ENCODE results near the gene METTL26.

METTL26 gene

DNA sequence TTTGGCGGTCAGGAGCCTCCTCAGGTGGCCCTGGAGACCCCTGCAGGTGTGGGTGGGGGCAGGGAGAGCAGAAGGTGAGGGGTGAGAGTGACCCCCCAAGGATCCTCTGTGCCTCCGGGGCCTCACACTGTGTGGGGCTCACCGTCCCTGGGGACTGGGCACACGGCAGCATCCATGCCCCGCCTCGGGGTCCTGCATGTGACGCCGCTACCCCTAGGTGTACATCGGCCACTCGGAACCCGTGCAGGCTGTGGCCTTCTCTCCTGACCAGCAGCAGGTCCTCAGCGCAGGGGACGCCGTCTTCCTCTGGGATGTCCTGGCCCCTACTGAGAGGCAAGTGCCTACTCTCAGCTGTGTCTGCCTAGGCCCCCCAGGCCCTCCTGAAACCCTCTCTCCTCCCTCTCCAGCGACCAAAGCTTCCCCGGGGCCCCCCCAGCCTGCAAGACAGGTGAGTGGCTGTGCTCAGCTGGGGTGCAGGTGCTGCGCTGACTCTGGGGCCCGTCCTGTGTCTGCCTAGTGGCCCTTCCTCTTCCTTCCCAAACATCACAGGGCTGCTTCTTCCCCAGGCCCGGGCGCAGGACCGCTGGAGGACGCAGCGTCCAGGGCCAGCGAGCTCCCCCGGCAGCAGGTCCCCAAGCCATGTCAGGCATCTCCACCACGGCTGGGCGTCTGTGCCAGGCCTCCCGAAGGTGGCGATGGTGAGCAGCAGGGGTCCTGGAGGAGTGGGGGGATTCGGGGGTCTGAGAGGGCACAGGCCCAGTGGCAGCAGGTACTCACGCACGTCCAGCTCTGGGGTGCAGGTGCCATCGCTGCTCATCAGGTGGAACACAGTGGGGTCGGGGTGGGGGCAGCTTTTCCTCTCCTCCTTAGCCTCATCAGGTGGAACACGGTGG lies 22.8 kb upstream of the METTL26 start:
- no peak for DNase-seq

DNA sequence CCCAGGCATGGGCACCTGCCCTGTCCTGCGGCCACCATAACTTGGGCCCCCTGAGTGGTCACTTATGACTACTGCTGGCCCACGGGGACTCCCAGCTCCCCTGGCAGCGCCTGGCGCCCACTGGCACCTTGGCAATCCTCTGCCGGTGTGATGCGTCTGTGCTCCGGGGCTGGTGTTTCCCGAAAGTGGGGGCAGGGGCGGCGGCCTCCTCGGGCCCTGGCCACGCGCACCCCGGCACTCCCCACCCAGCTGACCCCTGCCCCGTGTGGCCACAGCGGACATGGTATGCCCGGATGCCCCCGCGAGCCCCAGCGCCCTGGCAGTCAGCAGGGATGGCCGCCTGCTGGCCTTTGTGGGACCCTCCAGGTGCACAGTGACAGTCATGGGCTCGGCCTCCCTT lies 21.4 kb upstream of the METTL26 start:
- DNase-seq = no peak

DNA sequence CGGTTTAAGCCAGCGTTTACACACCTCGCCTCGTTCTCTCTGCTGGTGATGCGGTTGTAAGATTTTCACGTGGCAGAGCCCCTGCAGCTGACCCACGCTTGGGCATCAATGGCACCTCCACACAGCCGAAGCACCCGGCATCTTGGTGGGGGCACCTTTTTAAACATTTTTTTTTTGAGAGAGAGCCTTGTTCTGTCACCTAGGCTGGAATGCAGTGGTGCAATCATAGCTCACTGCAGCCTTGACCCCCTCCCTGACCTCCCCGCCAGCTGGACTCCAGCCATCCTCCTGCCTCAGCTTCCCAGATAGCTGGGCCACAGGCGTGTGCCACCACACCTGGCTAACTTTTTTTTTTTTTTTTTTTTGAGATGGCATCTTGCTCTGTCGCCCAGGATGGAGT lies 17.9 kb upstream of the METTL26 start:
- no peak for DNase-seq

DNA sequence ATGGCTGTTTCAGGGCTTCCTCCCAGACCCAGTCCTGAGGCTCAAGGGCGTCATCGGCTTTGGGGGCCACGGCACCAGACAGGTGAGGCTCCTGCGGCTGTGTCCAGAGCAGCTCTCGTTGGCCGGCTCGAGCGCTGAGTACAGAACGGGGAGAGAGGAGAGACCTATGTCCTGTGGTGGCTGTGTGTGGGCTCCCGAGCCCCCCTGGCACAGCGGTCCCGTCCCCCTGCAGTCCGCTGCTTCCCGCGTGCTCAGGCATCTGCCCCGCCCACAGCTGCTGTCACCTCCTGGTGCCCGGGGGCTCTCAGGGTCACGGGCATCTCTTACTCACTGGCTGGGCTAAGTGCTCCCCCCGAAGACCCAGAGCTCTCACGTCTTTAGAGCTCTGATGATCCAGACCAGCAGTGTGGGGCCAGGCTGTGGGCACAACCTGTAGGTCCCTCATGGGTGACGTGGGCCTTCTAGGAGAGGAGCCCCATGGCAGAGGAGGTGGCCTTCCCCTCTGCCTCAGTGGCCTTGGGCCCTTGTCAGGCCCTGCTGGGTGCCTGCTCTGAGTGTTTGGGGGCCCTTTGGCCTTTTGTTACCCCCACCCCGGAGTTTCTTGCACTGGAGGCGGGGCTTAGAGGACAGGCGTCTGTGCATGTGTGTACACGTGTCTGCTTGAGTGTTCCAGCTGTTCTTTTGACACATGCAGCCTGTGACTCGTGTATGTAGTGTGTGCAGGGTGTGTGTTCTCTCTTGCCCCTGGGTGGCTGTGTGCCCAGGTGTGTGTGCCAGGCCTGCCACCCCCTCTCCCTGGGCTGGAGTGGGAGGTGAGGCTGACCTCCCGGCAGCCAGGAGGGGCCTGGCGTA lies 16.6 kb upstream of the METTL26 start:
- DNase-seq = no peak

DNA sequence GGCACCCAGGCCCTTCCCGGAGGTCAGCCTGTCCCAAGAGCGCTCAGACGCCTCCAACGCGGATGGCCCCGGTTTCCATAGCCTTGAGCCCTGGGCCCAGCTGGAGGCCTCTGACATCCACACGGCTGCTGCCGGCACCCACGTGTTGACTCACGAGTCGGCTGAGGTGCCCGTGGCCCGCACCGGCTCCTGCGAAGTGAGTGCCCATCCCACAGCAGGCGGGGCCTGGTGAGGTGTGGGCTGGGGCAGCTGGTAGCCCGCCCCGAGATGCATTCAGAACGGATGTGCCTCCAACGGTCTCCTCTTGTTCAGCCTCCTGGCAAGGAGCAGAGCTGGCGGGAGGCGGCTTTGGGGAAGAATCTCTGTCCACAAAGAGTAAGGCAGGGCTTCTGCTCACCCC lies 15.7 kb upstream of the METTL26 start:
- no peak for DNase-seq

DNA sequence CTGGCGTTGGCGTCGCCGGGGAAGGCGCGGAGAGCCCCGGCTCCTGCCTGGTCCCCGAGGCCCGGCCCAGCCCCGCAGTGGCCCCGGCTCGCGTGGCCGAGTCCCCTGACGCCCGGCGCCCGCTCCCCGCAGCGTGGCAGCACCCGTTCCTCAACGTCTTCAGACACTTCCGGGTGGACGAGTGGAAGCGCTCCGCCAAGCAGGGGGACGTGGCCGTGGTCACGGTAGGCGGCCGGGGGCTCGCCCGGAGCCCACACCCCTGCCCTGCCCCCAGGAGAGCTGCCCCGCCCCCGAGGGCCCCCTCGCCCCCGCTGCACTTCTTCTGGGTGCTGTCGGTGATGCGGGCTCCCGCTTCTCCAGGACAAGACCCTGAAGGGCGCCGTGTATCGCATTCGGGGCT lies 13.5 kb upstream of the METTL26 start:
- DNase-seq = peak; percentile 61

DNA sequence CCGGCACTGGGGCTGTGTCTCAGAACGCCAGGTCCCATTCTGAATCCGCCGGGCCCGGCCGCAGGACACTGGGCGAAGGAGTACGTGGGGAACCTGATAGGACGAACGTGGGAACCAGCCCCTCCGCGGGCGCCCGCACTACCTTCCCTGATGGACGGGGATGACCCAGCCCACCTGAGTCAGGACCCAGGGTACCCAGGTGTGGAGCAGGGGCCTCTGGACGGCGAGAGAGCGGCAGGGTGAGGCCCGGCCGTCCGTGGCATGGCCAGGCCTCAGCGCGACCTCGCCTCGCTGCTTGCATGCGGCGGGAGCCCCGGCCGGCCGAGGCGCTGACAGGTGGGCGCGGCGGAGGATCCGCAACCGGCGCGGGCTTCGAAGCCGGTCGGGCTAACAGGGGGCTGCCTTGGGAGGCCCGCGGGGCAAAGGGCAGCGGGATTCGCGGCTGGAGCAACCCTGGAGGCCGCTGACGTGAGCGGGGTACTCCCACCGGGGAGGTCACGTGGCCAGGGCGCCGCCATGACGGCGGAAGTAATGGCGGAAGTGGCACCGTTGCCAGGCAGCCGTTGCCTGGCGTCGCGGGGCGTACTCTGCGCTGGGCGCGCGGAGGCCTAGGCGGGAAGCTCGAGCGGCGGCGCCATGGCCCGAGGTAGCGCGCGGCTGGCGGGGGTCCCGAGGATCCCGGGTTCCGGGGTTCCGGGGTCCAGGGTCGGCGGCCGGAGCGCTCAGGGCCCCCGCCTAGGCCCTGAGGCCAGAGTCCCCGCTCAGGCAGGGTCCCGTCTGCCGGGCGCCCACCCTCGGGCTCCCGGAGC lies 12.9 kb upstream of the METTL26 start, which contains the start of gene WDR90:
Gene WDR90, plus strand, starts transcription at position 585 of the 809 bp plus-strand sequence. Its CDS starts 52 bp downstream, at position 637.
- DNase-seq = peak; percentile 97

DNA sequence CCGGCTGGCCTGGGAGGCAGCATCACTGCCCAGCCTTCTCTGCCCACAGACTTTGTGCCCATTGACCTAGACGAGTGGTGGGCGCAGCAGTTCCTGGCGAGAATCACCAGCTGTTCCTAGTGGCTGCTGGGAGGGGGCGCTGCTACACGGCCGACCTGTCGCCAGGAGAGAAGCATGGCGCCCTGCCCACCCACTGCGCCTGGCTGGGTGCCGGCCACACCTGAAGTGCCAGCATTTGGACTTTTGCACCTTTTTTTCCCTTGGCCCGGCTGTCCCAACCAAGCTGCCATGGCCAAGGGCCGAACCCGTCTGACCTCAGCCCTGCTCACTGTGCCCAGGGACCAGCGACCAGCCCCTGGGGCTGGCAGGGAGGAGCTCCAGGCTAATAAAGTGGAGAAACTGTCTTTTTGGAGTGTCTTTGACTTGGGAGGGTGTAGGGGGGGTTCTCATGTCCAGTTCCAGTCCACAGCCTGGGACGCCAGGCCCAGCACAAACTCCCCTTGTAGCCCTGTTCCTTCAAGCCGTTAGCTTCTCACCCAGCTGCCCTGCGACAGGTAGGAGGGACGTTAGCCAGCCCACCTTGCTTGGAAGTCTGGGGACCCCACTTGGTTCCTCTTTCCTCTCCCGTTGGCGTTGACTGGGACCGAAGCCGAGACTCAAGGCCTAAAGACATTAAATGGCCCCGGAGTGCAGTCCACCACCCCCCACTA lies 12.1 kb upstream of the METTL26 start:
- DNase-seq = peak; percentile 81

DNA sequence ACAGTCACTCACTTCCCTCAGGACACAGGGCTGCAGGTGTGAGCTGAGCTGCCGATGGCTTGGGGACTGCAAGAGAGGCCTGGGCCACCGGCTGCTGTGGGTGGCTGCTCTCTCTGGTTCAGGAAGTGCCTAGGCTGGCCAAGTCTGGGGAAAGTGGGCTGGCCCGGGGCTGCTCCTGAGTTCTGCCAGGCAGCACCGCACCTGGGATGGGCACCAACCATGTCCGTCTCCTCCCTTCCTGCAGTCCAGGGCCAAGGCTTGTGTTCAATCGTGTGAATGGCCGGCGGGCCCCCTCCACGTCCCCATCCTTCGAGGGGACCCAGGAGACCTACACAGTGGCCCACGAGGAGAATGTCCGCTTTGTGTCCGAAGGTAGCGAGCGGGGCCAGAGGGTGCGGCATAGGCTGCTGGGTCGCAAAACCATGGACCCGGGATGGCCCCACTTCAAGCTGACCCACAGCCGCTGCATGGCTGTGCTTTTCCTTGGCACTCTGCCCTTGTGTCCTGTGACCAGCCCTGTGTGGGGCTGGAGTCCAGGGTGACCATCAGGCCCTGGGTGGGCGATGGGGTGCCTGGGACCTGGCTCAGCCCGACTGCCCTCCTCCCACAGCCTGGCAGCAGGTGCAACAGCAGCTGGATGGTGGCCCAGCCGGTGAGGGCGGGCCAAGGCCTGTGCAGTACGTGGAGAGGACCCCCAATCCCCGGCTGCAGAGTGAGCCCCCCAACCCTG lies 11.2 kb upstream of the METTL26 start:
- DNase-seq = no peak

- no peak for DNase-seq
These were observed 10.6 kb upstream of the METTL26 start for GRCh38 chr16:646679-647172.

DNA sequence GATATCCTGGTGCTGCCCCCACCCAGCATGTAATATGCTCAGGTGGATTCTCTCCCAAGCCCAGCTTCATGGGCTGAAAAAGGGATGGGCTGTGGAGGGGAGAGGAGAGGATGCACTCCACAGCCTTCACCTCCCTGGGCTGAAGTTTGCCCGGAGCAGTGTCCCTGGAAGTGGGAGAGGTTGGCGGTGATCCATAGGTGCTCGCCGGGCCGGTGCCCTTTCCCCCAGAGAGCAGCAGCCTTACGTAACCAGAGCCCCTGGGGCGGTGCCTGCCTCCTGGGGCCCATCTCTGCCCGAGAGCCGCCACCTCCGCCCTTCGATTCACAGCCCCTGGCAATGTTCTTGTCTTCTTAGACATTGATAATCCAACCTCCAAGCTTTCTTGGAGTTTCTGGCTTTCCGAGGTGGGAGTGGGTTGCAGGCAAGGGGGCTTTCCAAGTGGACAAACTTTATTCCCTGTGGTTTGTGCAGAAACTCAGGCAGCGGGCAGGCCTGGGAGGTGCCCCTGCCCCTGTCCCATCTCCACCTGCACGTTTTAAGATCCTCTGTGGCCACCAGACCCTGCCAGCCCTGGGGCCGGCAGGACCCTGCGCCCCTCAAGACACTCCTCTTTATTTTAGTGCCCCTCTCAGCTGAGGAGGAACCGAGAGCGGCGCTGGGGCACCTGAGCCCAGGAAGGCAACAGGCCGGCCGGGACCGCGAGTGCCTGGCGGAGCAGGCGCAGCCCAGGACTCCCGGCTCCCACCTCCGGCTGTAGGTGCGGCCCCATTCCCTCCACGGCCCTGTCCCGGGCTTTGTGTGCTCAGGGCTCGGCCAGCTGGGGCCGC lies 10.0 kb upstream of the METTL26 start:
- no peak for DNase-seq

- DNase-seq = no peak
These were observed 8.5 kb upstream of the METTL26 start for GRCh38 chr16:644556-644955.

DNA sequence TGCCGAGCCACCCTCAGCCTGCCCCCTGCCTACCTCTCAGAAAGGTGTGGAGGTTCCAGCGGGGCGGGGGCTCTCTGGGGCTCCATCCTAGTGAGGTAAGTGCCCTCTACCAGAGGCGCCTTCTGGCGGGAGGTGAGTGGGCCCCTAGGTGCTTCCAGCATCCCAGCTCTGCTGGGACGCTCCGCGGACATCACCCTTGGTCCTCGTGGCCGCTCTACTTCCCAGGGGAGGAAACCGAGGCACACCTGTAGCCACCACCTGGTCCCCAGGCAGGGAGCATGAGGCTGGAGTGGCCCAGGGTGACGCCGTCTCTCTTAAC lies 6.9 kb upstream of the METTL26 start:
- DNase-seq = no peak

DNA sequence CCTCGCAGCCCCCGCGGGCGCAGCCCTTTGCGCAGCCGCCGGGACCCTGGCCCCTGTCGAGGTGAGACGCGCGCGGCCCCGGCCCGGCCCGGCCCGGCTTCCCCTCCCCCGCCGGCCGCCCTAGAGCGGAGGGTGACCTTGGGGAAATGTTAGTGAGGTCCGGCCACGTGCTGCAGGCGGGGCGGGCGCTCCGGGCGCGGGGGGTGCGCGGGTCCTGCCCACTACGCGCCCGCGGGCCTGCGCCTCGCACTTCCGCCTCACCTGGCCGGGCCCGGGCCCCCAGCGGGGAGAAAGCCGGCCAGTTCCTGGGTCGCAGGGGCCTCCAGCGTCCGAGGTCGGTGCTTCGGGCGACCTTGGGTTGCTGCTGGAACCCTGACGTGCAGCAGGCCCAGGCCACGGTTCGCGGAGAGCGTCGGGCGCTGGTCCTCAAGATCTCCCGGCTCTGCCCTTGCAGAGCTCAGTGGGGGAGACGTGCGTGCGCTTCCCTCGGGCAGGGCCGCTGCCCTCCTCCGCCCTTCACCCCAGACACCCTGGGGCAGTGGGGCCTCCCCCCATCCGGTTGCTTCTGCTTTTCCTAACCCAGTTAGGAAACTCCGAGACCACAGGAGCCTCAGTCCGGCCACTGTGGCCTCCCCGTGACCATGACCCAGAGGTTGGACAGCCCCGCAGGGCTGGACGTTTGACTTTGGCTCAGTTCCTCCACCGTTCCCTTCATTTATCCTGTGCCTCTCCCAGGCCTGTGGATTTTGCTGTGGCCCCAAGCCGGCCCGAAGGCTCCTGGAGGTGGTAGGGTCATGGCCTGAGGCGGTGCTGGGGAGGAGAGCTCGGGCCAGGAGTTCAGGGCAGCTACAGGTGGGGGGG lies 6.3 kb upstream of the METTL26 start:
- DNase-seq = peak; percentile 84

GRCh38 chr16:641326-642188 lies 5.5 kb upstream of the METTL26 start, which contains the start of gene MCRIP2:
Gene MCRIP2 (plus strand): TSS chr16:641828. CDS start chr16:641992, 164 bp downstream.
- peak; percentile 96 for DNase-seq

- no peak for DNase-seq
These were observed 4.5 kb upstream of the METTL26 start for GRCh38 chr16:640614-641013.

DNA sequence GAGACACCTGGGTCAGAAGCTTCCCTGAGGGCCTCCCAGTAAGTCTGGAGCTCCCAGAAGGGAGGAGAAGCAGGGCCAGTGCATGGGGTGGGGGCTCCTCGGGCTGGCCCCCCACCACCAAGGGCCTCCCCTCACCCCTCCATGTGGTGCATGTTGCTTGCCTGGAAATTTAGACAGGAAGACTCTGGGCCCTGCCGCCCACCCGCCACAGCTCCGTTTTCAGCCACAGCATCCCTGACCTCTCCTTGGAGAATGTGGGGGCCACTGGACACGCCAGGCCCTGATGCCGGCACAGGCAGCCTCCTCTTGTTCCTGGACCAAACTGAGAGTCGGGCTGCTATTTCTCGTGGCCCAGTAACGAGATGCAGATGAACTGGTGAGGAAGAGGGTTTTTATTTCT lies 2.7 kb upstream of the METTL26 start:
- no peak for DNase-seq

DNA sequence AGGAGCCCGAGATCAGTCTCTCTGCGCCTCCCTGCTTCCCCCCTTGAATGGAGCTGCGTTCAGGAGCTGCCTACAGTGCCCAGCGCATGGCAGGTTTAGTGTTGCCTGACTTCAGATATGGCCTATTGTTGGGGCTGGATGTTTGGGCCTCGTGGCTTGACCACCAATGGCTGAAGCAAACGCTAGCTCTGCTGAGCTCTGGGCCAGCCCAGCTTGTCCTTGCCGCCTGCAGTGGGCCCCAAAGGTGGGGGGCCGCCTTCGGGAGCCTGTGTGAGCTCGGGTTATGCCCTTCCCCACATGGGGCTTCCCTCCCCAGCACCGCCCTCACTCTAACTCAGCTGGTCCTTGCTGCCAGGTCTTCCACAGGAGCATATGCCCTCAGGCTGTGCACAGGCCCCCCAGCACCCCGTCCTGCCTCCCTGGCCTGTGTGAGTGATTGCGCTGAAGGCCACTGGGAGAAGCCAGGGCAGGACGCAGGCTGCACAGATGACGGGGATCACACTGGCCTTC lies 2.0 kb upstream of the METTL26 start:
- DNase-seq = no peak

All from NCI-H69 (cell line).